Mesenchymal stem cell (in vitro differentiated cells and primary cell): ENCODE measurements around the gene PLK5.

Source experiments
- DNase-seq: peaks from one replicate; pipeline ENCODE4 v3.0.0-alpha.2; 2013
- H2AFZ ChIP-seq: one replicate; pipeline ENCODE4 v1.6.1; 2013; ENCODE audit warnings: low read depth, mild to moderate bottlenecking, control low read depth, inconsistent platforms, low read length, moderate library complexity
- H2AK5ac ChIP-seq: 2 replicates; pipeline ENCODE4 v1.6.1; 2013; ENCODE audit warnings: low read length, moderate library complexity, mild to moderate bottlenecking, inconsistent platforms; ENCODE audit not compliant: severe bottlenecking
- H2BK120ac ChIP-seq: one replicate; pipeline ENCODE4 v1.6.1; 2013; ENCODE audit warnings: low read depth, mild to moderate bottlenecking, inconsistent platforms, low read length, moderate library complexity
- H2BK12ac ChIP-seq, 2 experiments: one replicate each; pipeline ENCODE4 v1.6.1; 2013; ENCODE audit warnings: inconsistent platforms in 2 of 2, low read length in 2 of 2, mild to moderate bottlenecking in 2 of 2, moderate library complexity in 2 of 2, control low read depth in 1 of 2
- H2BK15ac ChIP-seq: one replicate; pipeline ENCODE4 v1.6.1; 2013; ENCODE audit warnings: mild to moderate bottlenecking, low read depth, inconsistent platforms; ENCODE audit not compliant: poor library complexity, severe bottlenecking
- H2BK5ac ChIP-seq: 2 replicates; pipeline ENCODE4 v1.6.1; 2013; ENCODE audit warnings: low read depth, mild to moderate bottlenecking, low read length, control low read depth, inconsistent platforms; ENCODE audit not compliant: poor library complexity, severe bottlenecking
- H3K14ac ChIP-seq, 2 experiments: one replicate each; pipeline ENCODE4 v1.6.1; 2013; ENCODE audit warnings: inconsistent platforms in 2 of 2, low read length in 2 of 2, control low read depth in 1 of 2, mild to moderate bottlenecking in 1 of 2, moderate library complexity in 1 of 2
- H3K18ac ChIP-seq, 2 experiments: one replicate each; pipeline ENCODE4 v1.6.1; 2013; ENCODE audit warnings: inconsistent platforms in 2 of 2, low read length in 2 of 2, control low read depth in 1 of 2, low read depth in 1 of 2, mild to moderate bottlenecking in 1 of 2
- H3K23ac ChIP-seq, 2 experiments: one replicate each; pipeline ENCODE4 v1.6.1; 2013; ENCODE audit warnings: inconsistent platforms in 2 of 2, low read length in 2 of 2, mild to moderate bottlenecking in 2 of 2, moderate library complexity in 2 of 2, control low read depth in 1 of 2
- H3K27ac ChIP-seq: 2 replicates; pipeline ENCODE4 v1.5.1; 2013; ENCODE audit warnings: mild to moderate bottlenecking, moderate library complexity, low read length, control low read depth, inconsistent platforms; ENCODE audit not compliant: poor library complexity, severe bottlenecking
- H3K27me3 ChIP-seq, 2 experiments: 2 replicates each; pipeline versions ENCODE4 v1.6.1 to v1.7.0; 2013; ENCODE audit warnings: low read length in 2 of 2, mild to moderate bottlenecking in 2 of 2, moderate library complexity in 2 of 2, control low read depth in 1 of 2, inconsistent platforms in 1 of 2; ENCODE audit not compliant: control insufficient read depth in 1 of 2, insufficient read depth in 1 of 2
- H3K36me3 ChIP-seq, 2 experiments: 2 replicates each; pipeline versions ENCODE4 v1.6.1 to v1.7.0; 2013; ENCODE audit warnings: low read length in 2 of 2, control low read depth in 1 of 2, inconsistent platforms in 1 of 2, low read depth in 1 of 2, mild to moderate bottlenecking in 1 of 2; ENCODE audit not compliant: insufficient read depth in 2 of 2, control insufficient read depth in 1 of 2
- H3K4ac ChIP-seq, 2 experiments: one replicate each; pipeline ENCODE4 v1.6.1; 2013; ENCODE audit warnings: inconsistent platforms in 2 of 2, low read length in 2 of 2, mild to moderate bottlenecking in 2 of 2, moderate library complexity in 2 of 2, control low read depth in 1 of 2, low read depth in 1 of 2
- H3K4me1 ChIP-seq: 2 replicates; pipeline ENCODE4 v1.6.1; 2013; ENCODE audit warnings: low read depth, low read length, control low read depth; ENCODE audit not compliant: control insufficient read depth, insufficient read depth
- H3K4me2 ChIP-seq: 2 replicates; pipeline ENCODE4 v1.6.1; 2013; ENCODE audit warnings: low read length, mild to moderate bottlenecking, inconsistent platforms; ENCODE audit not compliant: poor library complexity, severe bottlenecking
- H3K4me3 ChIP-seq, 2 experiments: 2 replicates each; pipeline versions ENCODE4 v1.5.1 to v1.7.0; 2013; ENCODE audit warnings: low read length in 2 of 2, mild to moderate bottlenecking in 2 of 2, control low read depth in 1 of 2, low read depth in 1 of 2; ENCODE audit not compliant: insufficient read depth in 1 of 2
- H3K79me1 ChIP-seq: replicated peaks from 2 replicates; pipeline ENCODE4 v1.6.1; 2013; ENCODE audit warnings: mild to moderate bottlenecking, control low read depth, low read length, inconsistent platforms; ENCODE audit not compliant: poor library complexity, severe bottlenecking
- H3K9ac ChIP-seq: 2 replicates; pipeline ENCODE4 v1.7.0; 2013; ENCODE audit warnings: mild to moderate bottlenecking, low read length, moderate library complexity
- H3K9me3 ChIP-seq: 2 replicates; pipeline ENCODE4 v1.7.0; 2013; ENCODE audit warnings: mild to moderate bottlenecking, low read length; ENCODE audit not compliant: control insufficient read depth
- H4K8ac ChIP-seq: one replicate; pipeline ENCODE4 v1.6.1; 2013; ENCODE audit warnings: inconsistent platforms, mild to moderate bottlenecking, low read length, moderate library complexity
- H4K91ac ChIP-seq: one replicate; pipeline ENCODE4 v1.6.1; 2013; ENCODE audit warnings: mild to moderate bottlenecking, low read length, inconsistent platforms
- WGBS: methylation state at CpG from one replicate; pipeline ENCODE4 v1.1.7; 2013; ENCODE audit warnings: mixed read lengths; 5-methylcytosine and 5-hydroxymethylcytosine counted together

PLK5 gene

DNA sequence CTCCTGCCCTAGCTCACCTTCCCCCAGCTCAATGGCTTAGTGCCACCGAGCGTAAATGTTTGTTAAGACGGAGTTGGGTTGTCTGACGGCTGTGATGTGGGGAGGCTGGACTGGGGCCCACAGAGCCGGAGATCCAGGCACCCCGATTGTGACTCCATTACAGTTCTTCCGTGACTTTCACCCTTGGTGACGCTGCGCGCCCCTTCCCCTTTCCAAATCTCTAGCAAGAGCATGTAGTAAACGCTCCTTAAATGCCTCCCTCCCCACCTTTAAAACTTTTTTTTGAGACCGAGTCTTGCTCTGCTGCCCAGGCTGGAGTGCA lies 32.1 kb upstream of the PLK5 start:
- Histone ChIP-seq H3K4me1 (peaks cover 19% of the 10 kb centered on the region), H2AK5ac (no peak overlapping the region), H3K79me1 (peaks cover 5% of the 10 kb centered on the region), H3K27ac (no peak overlapping the region), H3K27me3 (peaks cover 3 to 54% of the 10 kb centered on the region in 2 experiments), H3K23ac (no peak overlapping the region), H3K4ac (no peak overlapping the region), H3K4me2 (no peak overlapping the region), H3K14ac (no peak overlapping the region), H3K9ac (no peak overlapping the region), H3K9me3 (no peaks in the 10 kb centered on the region), H2BK12ac (no peak overlapping the region), H3K18ac (no peak overlapping the region), H4K8ac (no peak overlapping the region), H2AFZ (no peak overlapping the region), H2BK5ac (no peak overlapping the region), H3K36me3 (peaks cover 0 to 8% of the 10 kb centered on the region in 2 experiments), H3K4me3 (peak overlapping the region in 1 of 2 experiments; percentile 77), H2BK120ac (no peak overlapping the region), H4K91ac (no peak overlapping the region), H2BK15ac (no peak overlapping the region)
- no peak for DNase-seq
- 81% methylated on average over 12 of the region's 12 CpGs for WGBS

DNA sequence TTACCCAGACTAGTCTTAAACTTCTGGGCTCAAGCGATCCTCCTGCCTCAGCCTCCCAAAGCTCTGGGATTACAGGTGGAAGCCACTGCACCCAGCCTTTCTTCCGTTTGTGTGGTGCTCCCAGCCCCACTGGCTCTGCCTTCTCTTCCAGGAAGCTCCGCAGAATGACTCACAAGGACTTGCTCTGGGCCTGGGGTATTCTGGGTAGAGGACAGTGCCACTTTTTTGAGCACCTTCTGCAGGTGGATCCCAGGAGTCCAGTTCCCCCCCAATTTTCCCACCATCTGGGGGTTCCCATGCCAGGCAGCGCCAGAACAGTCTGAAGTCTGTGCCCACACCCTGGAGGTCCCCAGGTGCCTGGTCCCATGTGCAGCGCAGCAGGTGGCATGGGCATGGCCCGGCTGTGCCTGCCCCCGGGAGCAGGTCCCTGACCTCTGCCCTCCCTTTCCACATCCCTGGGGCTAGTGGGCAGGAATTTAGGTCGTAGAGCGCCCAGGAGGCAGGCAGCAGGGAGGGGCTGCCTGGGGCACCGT lies 31.3 kb upstream of the PLK5 start:
- no peak overlapping the region for H3K18ac ChIP-seq
- no peak overlapping the region for H2AK5ac ChIP-seq

DNA sequence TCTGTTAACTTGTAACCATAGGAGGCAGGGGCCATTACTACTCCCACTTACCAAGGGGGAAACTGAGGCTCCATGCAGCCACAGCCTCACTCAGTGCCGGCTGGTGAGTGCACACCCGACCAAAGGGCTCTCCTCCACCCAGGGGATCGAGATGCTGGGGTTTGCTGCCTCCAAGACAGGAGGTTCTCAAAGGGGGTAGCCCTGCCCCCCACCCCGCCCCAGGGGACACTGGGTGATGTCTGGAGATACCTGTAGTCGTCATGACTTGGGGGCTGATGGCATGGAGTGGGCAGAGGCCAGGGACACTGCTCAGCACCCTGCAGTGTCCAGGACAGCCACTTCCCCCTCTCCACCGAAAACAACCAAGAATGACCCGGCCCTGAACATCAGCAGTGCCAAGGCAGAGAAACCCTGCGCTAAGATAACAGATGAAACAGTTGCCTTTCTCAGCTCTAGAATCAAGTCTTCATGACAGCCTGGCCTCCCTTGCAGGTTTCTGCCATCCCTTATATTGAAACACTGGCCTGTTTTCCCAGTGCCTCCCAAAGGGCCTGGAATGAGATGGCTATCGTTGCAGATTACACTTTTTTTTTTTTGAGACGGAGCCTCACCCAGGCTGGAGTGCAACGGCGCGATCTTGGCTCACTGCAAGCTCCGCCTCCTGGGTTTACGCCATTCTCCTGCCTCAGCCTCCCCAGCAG lies 29.6 kb upstream of the PLK5 start:
- no peak overlapping the region for H3K4me3 ChIP-seq
- no peak overlapping the region for H3K9ac ChIP-seq
- no peak overlapping the region for H2BK120ac ChIP-seq
- H3K23ac ChIP-seq: no peak overlapping the region
- 85% methylated on average over 15 of the region's 15 CpGs for WGBS
- H3K4me1 ChIP-seq: peaks cover 18% of the 10 kb centered on the region
- H3K4ac ChIP-seq: no peak overlapping the region
- H3K4me2 ChIP-seq: no peak overlapping the region
- peaks cover 3 to 55% of the 10 kb centered on the region in 2 experiments for H3K27me3 ChIP-seq
- no peak overlapping the region for H2BK15ac ChIP-seq
- DNase-seq: no peak
- no peak overlapping the region for H3K27ac ChIP-seq
- H3K9me3 ChIP-seq: no peaks in the 10 kb centered on the region
- no peak overlapping the region for H4K91ac ChIP-seq
- H2AFZ ChIP-seq: no peak overlapping the region
- no peak overlapping the region for H2BK5ac ChIP-seq
- no peaks in the 10 kb centered on the region for H3K36me3 ChIP-seq
- no peak overlapping the region for H3K14ac ChIP-seq
- H3K18ac ChIP-seq: no peak overlapping the region
- H4K8ac ChIP-seq: no peak overlapping the region
- H3K79me1 ChIP-seq: peaks cover 5% of the 10 kb centered on the region
- no peak overlapping the region for H2BK12ac ChIP-seq
- no peak overlapping the region for H2AK5ac ChIP-seq

More for the DNA sequence above, 31.3 kb upstream of the PLK5 start:
- Histone ChIP-seq H3K27me3 (peaks cover 3 to 55% of the 10 kb centered on the region in 2 experiments), H3K4ac (no peak overlapping the region), H2BK15ac (no peak overlapping the region), H3K4me3 (no peak overlapping the region), H2BK5ac (no peak overlapping the region), H3K23ac (no peak overlapping the region), H2BK120ac (no peak overlapping the region), H3K79me1 (peaks cover 5% of the 10 kb centered on the region), H4K8ac (no peak overlapping the region), H3K36me3 (peaks cover 0 to under 1% of the 10 kb centered on the region in 2 experiments), H3K9ac (no peak overlapping the region), H3K4me2 (no peak overlapping the region), H3K27ac (no peak overlapping the region), H2BK12ac (no peak overlapping the region), H2AFZ (no peak overlapping the region), H3K14ac (peak overlapping the region in 1 of 2 experiments; percentile 28), H3K9me3 (no peaks in the 10 kb centered on the region), H4K91ac (no peak overlapping the region), H3K4me1 (peaks cover 19% of the 10 kb centered on the region)
- 77% methylated on average over 10 of the region's 10 CpGs for WGBS
- no peak for DNase-seq

DNA sequence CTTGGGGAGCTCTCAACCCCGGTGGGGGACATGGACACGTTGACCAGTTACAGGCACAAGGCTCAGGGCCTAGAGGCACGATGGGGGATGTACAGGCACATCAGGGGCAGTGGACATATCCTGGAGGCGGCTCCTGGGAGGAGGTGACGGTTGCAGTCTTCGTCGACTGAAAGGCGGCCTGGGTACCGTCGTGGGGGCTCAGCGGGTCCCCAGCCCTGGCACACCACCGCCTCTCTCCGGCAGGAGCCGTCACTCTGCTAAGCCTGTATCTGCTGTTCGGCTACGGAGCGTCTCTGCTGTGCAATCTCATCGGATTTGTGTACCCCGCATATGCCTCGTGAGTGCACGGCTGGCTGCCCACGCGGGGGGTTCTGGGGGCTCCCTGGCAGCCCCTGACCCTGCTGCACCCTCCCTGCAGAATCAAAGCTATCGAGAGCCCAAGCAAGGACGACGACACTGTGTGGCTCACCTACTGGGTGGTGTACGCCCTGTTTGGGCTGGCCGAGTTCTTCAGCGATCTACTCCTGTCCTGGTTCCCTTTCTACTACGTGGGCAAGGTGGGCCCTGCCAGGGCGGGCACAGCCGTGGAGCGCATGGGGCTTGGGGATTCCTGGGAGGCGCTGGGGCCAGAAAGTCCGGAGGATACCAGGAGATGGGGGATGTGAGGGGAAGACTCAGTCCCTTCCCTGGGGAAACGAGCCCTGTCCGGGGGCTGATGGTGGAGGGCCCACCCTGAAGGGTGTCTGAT lies 28.7 kb upstream of the PLK5 start:
- Histone ChIP-seq H3K9ac (no peak overlapping the region), H3K4me3 (no peak overlapping the region), H2AK5ac (no peak overlapping the region), H3K79me1 (no peaks in the 10 kb centered on the region), H3K18ac (no peak overlapping the region), H3K14ac (no peak overlapping the region), H2BK120ac (no peak overlapping the region), H2AFZ (no peak overlapping the region), H3K4ac (no peak overlapping the region), H3K23ac (no peak overlapping the region), H3K27me3 (peaks cover 3 to 55% of the 10 kb centered on the region in 2 experiments), H3K4me2 (no peak overlapping the region), H4K91ac (no peak overlapping the region), H3K27ac (no peak overlapping the region), H2BK15ac (no peak overlapping the region), H3K36me3 (no peaks in the 10 kb centered on the region), H3K4me1 (peaks cover 9% of the 10 kb centered on the region), H2BK5ac (no peak overlapping the region), H3K9me3 (no peaks in the 10 kb centered on the region), H4K8ac (no peak overlapping the region), H2BK12ac (no peak overlapping the region)
- 87% methylated on average over 37 of the region's 37 CpGs for WGBS
- DNase-seq: no peak
